CD14-positive monocyte (primary cell): Measurements from ENCODE around the gene CCL15. TPM values are rescaled to one million over a fixed set of nuclear protein-coding genes. Genes with fewer than 3 reads are reported as not detected.

Experiments
- DNase-seq, 3 donors: peaks; one replicate each; pipeline ENCODE4 v3.0.0-alpha.2; 2011 to 2022
- H2AFZ ChIP-seq: 2 replicates; pipeline ENCODE4 v1.6.0; 2012; ENCODE audit warnings: mild to moderate bottlenecking, low read depth, low read length, inconsistent platforms; ENCODE audit not compliant: insufficient read depth, poor library complexity, severe bottlenecking
- H3K27ac ChIP-seq, 2 donors: 1 replicate in 1 of 2; 2 replicates in 1 of 2; pipeline ENCODE4 v1.5.1; 2012 to 2013; ENCODE audit warnings: low read length in 2 of 2, control low read depth in 1 of 2, inconsistent platforms in 1 of 2, low read depth in 1 of 2, mild to moderate bottlenecking in 1 of 2
- H3K27me3 ChIP-seq, 2 donors: one replicate each; pipeline versions ENCODE4 v1.6.0 to v1.6.1; 2011 to 2013; ENCODE audit warnings: low read length in 2 of 2; ENCODE audit not compliant: control insufficient read depth in 2 of 2, insufficient read depth in 2 of 2
- H3K36me3 ChIP-seq, 2 donors: replicated peaks in 1 of 2; 1 replicate in 1 of 2; 2 replicates in 1 of 2; pipeline versions ENCODE4 v1.5.1 to v1.6.1; 2012 to 2013; ENCODE audit warnings: low read length in 2 of 2, control low read depth in 1 of 2, inconsistent platforms in 1 of 2, mild to moderate bottlenecking in 1 of 2; ENCODE audit not compliant: insufficient read depth in 2 of 2, control insufficient read depth in 1 of 2
- H3K4me1 ChIP-seq, 2 donors: 1 replicate in 1 of 2; 2 replicates in 1 of 2; pipeline versions ENCODE4 v1.5.1 to v1.6.1; 2012 to 2013; ENCODE audit warnings: low read length in 2 of 2, control low read depth in 1 of 2, inconsistent platforms in 1 of 2, mild to moderate bottlenecking in 1 of 2, moderate library complexity in 1 of 2; ENCODE audit not compliant: insufficient read depth in 2 of 2, control insufficient read depth in 1 of 2
- H3K4me2 ChIP-seq: replicated peaks from 2 replicates; pipeline ENCODE3; 2012; ENCODE audit warnings: low read length, moderate library complexity, mild to moderate bottlenecking; ENCODE audit not compliant: poor library complexity, severe bottlenecking; ENCODE audit errors: extremely low read depth
- H3K4me3 ChIP-seq, 3 experiments: fragments of 200-600 bp in 1 of 3; sonication (generic) in 1 of 3; replicated peaks in 1 of 3; 1 replicate in 2 of 3; 2 replicates in 1 of 3; pipeline ENCODE4 v1.5.1; 2011 to 2013; ENCODE audit warnings: low read length in 3 of 3, mild to moderate bottlenecking in 3 of 3, control low read depth in 2 of 3, low read depth in 2 of 3, inconsistent platforms in 1 of 3, moderate library complexity in 1 of 3
- H3K79me2 ChIP-seq: 2 replicates; pipeline ENCODE4 v1.6.0; 2012; ENCODE audit warnings: mild to moderate bottlenecking, control low read depth, inconsistent platforms, low read length, moderate library complexity; ENCODE audit not compliant: insufficient read depth
- H3K9ac ChIP-seq: 2 replicates; pipeline ENCODE4 v1.6.0; 2017; ENCODE audit warnings: low read length, mild to moderate bottlenecking; ENCODE audit not compliant: insufficient read depth, poor library complexity, severe bottlenecking
- H3K9me3 ChIP-seq, 2 donors: replicated peaks in 1 of 2; 1 replicate in 1 of 2; 2 replicates in 1 of 2; pipeline versions ENCODE4 v1.5.1 to v1.6.1; 2012 to 2013; ENCODE audit warnings: low read length in 2 of 2, control low read depth in 1 of 2; ENCODE audit not compliant: control insufficient read depth in 1 of 2, insufficient read depth in 1 of 2
- H4K20me1 ChIP-seq: 2 replicates; pipeline ENCODE4 v1.6.0; 2012; ENCODE audit warnings: mild to moderate bottlenecking, low read length, control low read depth, moderate library complexity; ENCODE audit not compliant: insufficient read depth
- H3K27ac Mint-ChIP-seq, 7 donors: one replicate each; pipeline ENCODE4 v1.8.0; 2020; ENCODE audit warnings: mild to moderate bottlenecking in 7 of 7, mixed read lengths in 7 of 7, moderate library complexity in 6 of 7, inconsistent platforms in 2 of 7
- H3K27me3 Mint-ChIP-seq, 3 donors: one replicate each; pipeline ENCODE4 v1.8.0; 2021 to 2022; ENCODE audit warnings: low read depth in 3 of 3, mild to moderate bottlenecking in 3 of 3, mixed read lengths in 3 of 3, moderate library complexity in 3 of 3, inconsistent platforms in 1 of 3
- H3K36me3 Mint-ChIP-seq, 2 donors: one replicate each; pipeline ENCODE4 v1.8.0; 2020; ENCODE audit warnings: mixed read lengths in 2 of 2, inconsistent platforms in 1 of 2, mild to moderate bottlenecking in 1 of 2
- H3K4me1 Mint-ChIP-seq: one replicate; pipeline ENCODE4 v1.8.0; 2020; ENCODE audit warnings: mild to moderate bottlenecking, mixed read lengths
- H3K4me3 Mint-ChIP-seq, 2 donors: one replicate each; pipeline ENCODE4 v1.8.0; 2020; ENCODE audit warnings: mild to moderate bottlenecking in 2 of 2, mixed read lengths in 2 of 2, moderate library complexity in 1 of 2
- H3K9me3 Mint-ChIP-seq, 7 donors: one replicate each; pipeline ENCODE4 v1.8.0; 2020 to 2022; ENCODE audit warnings: mixed read lengths in 7 of 7, mild to moderate bottlenecking in 6 of 7, moderate library complexity in 6 of 7, inconsistent platforms in 2 of 7
- WGBS: methylation state at CpG from one replicate; pipeline ENCODE4 v1.1.5; 2013; ENCODE audit warnings: missing lambda C conversion rate; ENCODE audit not compliant: insufficient coverage; 5-methylcytosine and 5-hydroxymethylcytosine counted together
- intact Hi-C, 2 donors: fragments of 100-400 bp; cut with micrococcal nuclease; formaldehyde crosslinking; loops; one replicate each; pipeline versions ENCODE4 v1.15.0 to v1.15.1; 2023
- polyA plus RNA-seq, 3 donors: library from polyadenylated mRNA; depleted of rRNA in 1 of 3; unstranded in 2 of 3; stranded (reverse) in 1 of 3; fragments of 300-500 nt in 2 of 3; fragments of >200 nt in 1 of 3; fragmentation: Illumina TruSeq in 2 of 3; gene quantifications; 1 replicate in 2 of 3; 2 replicates in 1 of 3; pipeline ENCODE4 v1.2.3, GENCODE V29; 2012 to 2021
- TF ChIP-seq, protein P1 (sequence below): fragments of 200-600 bp; IDR thresholded peaks from one replicate; pipeline ENCODE4 v1.8.0; 2022; ENCODE audit warnings: antibody characterized with exemption, mild to moderate bottlenecking

CCL15 gene
- polyA plus RNA-seq, 3 donors = not detected

- H3K79me2 ChIP-seq = no peaks in the 10 kb centered on the region
- H3K27ac ChIP-seq = no peak overlapping the region
These were observed 13.6 kb upstream of the CCL15 start for GRCh38 chr17:36014946-36015345.

DNA sequence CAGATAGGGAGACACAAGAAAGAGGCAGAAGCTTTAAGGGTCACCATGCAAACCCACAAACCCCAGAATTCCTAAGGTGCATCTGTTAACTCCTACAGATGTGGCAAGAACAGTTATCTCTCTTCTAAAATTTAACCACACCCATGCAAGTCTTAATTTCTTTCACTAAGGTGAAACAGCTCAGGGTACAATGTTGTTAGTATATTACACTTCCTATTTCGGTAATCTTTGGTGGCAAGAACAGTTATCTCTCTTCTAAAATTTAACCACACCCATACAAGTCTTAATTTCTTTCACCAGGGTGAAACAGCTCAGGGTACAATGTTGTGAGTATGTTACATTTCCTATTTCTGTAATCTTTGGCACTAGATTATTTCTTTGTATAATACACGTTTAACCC lies 9.8 kb upstream of the CCL15 start:
- H3K27me3 Mint-ChIP-seq = no peaks in the 10 kb centered on the region
- TF ChIP-seq, protein P1, sequence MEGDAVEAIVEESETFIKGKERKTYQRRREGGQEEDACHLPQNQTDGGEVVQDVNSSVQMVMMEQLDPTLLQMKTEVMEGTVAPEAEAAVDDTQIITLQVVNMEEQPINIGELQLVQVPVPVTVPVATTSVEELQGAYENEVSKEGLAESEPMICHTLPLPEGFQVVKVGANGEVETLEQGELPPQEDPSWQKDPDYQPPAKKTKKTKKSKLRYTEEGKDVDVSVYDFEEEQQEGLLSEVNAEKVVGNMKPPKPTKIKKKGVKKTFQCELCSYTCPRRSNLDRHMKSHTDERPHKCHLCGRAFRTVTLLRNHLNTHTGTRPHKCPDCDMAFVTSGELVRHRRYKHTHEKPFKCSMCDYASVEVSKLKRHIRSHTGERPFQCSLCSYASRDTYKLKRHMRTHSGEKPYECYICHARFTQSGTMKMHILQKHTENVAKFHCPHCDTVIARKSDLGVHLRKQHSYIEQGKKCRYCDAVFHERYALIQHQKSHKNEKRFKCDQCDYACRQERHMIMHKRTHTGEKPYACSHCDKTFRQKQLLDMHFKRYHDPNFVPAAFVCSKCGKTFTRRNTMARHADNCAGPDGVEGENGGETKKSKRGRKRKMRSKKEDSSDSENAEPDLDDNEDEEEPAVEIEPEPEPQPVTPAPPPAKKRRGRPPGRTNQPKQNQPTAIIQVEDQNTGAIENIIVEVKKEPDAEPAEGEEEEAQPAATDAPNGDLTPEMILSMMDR = no peak
- no peak overlapping the region for H3K4me3 ChIP-seq
- no CpG with 5 or more reads among the region's 2 CpGs for WGBS
- H3K9me3 ChIP-seq = peaks cover 0 to 36% of the 10 kb centered on the region in 2 donors
- no peak overlapping the region for H3K27ac ChIP-seq
- peaks cover 5% of the 10 kb centered on the region for H3K4me1 Mint-ChIP-seq
- H3K4me2 ChIP-seq = no peak overlapping the region
- H3K9ac ChIP-seq = no peak overlapping the region
- H3K4me1 ChIP-seq = no peaks in the 10 kb centered on the region
- H4K20me1 ChIP-seq = no peaks in the 10 kb centered on the region
- H3K27me3 ChIP-seq = no peaks in the 10 kb centered on the region
- no peak overlapping the region for H3K27ac Mint-ChIP-seq
- H3K36me3 Mint-ChIP-seq = peaks cover 8 to 19% of the 10 kb centered on the region in 2 donors
- H3K9me3 Mint-ChIP-seq = peaks cover 14 to 45% (median 24%) of the 10 kb centered on the region in 7 donors
- no peaks in the 10 kb centered on the region for H3K36me3 ChIP-seq
- no peak for DNase-seq
- no peak overlapping the region for H2AFZ ChIP-seq
- no peaks in the 10 kb centered on the region for H3K79me2 ChIP-seq
- no peak overlapping the region for H3K4me3 Mint-ChIP-seq
- intact Hi-C loops = loop anchor here in 1 of 2 donors (10.0 kb wide), 1 partner anchor 64 kb away; no protein-coding TSS in a partner anchor

More at GRCh38 chr17:36014946-36015345, 13.6 kb upstream of the CCL15 start:
- no peak overlapping the region for H2AFZ ChIP-seq
- TF ChIP-seq, protein P1 = no peak
- H3K27ac Mint-ChIP-seq = peak overlapping the region in 1 of 7 donors; percentile 50
- WGBS = 90% methylated on average over 2 of the region's 5 CpGs
- H3K4me3 ChIP-seq = no peak overlapping the region
- no peaks in the 10 kb centered on the region for H3K36me3 ChIP-seq
- H4K20me1 ChIP-seq = no peaks in the 10 kb centered on the region
- peaks cover 28% of the 10 kb centered on the region for H3K4me1 Mint-ChIP-seq
- H3K9ac ChIP-seq = no peak overlapping the region
- intact Hi-C loops = loop anchor here in 1 of 2 donors (10.0 kb wide), 1 partner anchor 60 kb away; no protein-coding TSS in a partner anchor
- H3K9me3 ChIP-seq = peaks cover 0 to 14% of the 10 kb centered on the region in 2 donors
- H3K9me3 Mint-ChIP-seq = peaks cover 7 to 27% (median 13%) of the 10 kb centered on the region in 7 donors
- peaks cover 8 to 20% of the 10 kb centered on the region in 2 donors for H3K36me3 Mint-ChIP-seq
- no peak overlapping the region for H3K4me3 Mint-ChIP-seq
- no peaks in the 10 kb centered on the region for H3K27me3 ChIP-seq
- H3K4me2 ChIP-seq = no peak overlapping the region
- DNase-seq = no peak
- H3K4me1 ChIP-seq = peaks cover 20 to 23% of the 10 kb centered on the region in 2 donors
- no peaks in the 10 kb centered on the region for H3K27me3 Mint-ChIP-seq
